ENCODE results near the gene TACC2.

The TACC2 gene

GRCh38 chr10:122210481-122211265 lies 221.7 kb downstream of the TACC2 start:
- H3K4me3 ChIP-seq (ENCODE audit: low read depth, low read length): no peak overlapping the region
- DNase-seq (ENCODE audit: low read depth): no peak
- TF ChIP-seq, protein P1, sequence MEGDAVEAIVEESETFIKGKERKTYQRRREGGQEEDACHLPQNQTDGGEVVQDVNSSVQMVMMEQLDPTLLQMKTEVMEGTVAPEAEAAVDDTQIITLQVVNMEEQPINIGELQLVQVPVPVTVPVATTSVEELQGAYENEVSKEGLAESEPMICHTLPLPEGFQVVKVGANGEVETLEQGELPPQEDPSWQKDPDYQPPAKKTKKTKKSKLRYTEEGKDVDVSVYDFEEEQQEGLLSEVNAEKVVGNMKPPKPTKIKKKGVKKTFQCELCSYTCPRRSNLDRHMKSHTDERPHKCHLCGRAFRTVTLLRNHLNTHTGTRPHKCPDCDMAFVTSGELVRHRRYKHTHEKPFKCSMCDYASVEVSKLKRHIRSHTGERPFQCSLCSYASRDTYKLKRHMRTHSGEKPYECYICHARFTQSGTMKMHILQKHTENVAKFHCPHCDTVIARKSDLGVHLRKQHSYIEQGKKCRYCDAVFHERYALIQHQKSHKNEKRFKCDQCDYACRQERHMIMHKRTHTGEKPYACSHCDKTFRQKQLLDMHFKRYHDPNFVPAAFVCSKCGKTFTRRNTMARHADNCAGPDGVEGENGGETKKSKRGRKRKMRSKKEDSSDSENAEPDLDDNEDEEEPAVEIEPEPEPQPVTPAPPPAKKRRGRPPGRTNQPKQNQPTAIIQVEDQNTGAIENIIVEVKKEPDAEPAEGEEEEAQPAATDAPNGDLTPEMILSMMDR (IDR thresholded peaks at IDR 0.05; ENCODE audit: low read depth, low read length, missing control alignments): no peak

- no peak for DNase-seq (ENCODE audit: low read depth)
- TF ChIP-seq, protein P1 (IDR thresholded peaks at IDR 0.05; ENCODE audit: low read depth, low read length, missing control alignments): no peak
- H3K4me3 ChIP-seq (ENCODE audit: low read depth, low read length): no peak overlapping the region
These were observed 224.4 kb downstream of the TACC2 start for GRCh38 chr10:122213364-122213763.

DNA sequence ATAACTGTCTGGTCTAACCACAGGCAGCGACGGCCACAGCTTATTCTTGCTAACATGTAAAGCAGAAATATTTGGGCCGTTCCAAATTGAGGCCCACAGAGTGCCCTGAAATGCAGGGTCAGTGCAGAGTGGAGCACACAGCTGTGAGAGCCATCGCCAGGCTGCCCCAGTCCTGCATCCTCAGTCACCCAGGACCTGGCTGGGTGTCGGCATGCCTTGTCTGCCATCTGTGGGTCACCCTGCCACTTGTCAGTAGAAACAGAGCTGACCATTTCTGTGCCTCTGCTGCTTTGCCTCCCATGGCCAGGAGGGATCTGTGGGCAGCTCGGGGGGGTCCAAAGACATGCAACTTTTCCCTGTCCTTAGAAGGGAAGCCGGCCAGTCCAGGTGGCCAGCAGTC lies 224.8 kb downstream of the TACC2 start:
- H3K4me3 ChIP-seq (ENCODE audit: low read depth, low read length): no peak overlapping the region
- TF ChIP-seq, protein P1 (IDR thresholded peaks at IDR 0.05; ENCODE audit: low read depth, low read length, missing control alignments): no peak
- DNase-seq (ENCODE audit: low read depth): no peak

- TF ChIP-seq, protein P1 (IDR thresholded peaks at IDR 0.05; ENCODE audit: low read depth, low read length, missing control alignments): no peak
- no peak for DNase-seq (ENCODE audit: low read depth)
- H3K4me3 ChIP-seq (ENCODE audit: low read depth, low read length): no peak overlapping the region
These were observed 227.1 kb downstream of the TACC2 start for GRCh38 chr10:122216047-122216446.

DNA sequence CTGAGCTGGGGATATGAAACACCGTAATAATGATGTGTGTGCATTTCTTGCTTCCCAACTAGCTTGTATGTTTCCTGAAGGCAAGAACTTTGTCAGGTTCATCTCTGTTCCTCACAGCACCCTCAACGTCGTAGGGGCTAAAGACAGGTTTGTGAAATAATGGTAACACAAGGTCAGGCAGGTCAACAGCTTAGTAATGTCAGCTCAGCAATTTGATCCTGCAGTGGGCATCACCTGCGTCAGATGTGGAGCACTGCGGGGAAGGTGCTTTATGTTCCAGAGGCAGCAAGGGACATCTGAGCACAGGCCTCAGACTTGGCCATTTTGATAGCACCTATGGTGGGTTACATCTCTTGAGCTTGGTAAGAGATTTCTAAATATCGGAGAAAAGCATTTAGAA lies 230.4 kb downstream of the TACC2 start:
- no peak overlapping the region for H3K4me3 ChIP-seq (ENCODE audit: low read depth, low read length)
- TF ChIP-seq, protein P1 (IDR thresholded peaks at IDR 0.05; ENCODE audit: low read depth, low read length, missing control alignments): no peak
- DNase-seq (ENCODE audit: low read depth): no peak

- H3K4me3 ChIP-seq (ENCODE audit: low read depth, low read length): no peak overlapping the region
These were observed 231.8 kb downstream of the TACC2 start for GRCh38 chr10:122220736-122221135.

More at GRCh38 chr10:122220736-122221135, 231.8 kb downstream of the TACC2 start:
- DNase-seq (ENCODE audit: low read depth): no peak
- TF ChIP-seq, protein P1 (IDR thresholded peaks at IDR 0.05; ENCODE audit: low read depth, low read length, missing control alignments): no peak

All from GM12864 (cell line).